B cell (primary cell): ENCODE measurements around the gene DYRK1A.

Source experiments
- CTCF ChIP-seq: fragments of 200-600 bp; IDR thresholded peaks from one replicate; pipeline ENCODE4 v1.8.0; 2022; ENCODE audit warnings: antibody characterized with exemption, mild to moderate bottlenecking
- EZH2 ChIP-seq: IDR thresholded peaks from 2 replicates; pipeline ENCODE4 v1.6.1; 2012; ENCODE audit warnings: borderline replicate concordance, low read depth, mild to moderate bottlenecking, moderate library complexity, low read length; ENCODE audit not compliant: insufficient read depth, poor library complexity, severe bottlenecking

- no peak for TF ChIP-seq EZH2
- TF ChIP-seq CTCF: no peak
These were observed 83.9 kb downstream of the DYRK1A start for GRCh38 chr21:37450445-37450941.
